Activated naive CD4-positive, alpha-beta T cell treated with Interleukin-2 at 50 U/mL for 16 hours (primary cell): ENCODE results near the gene SLC39A13.

Experiments used
- DNase-seq: peaks from one replicate; pipeline ENCODE4 v3.0.0-alpha.2; 2020

The SLC39A13 gene

DNA sequence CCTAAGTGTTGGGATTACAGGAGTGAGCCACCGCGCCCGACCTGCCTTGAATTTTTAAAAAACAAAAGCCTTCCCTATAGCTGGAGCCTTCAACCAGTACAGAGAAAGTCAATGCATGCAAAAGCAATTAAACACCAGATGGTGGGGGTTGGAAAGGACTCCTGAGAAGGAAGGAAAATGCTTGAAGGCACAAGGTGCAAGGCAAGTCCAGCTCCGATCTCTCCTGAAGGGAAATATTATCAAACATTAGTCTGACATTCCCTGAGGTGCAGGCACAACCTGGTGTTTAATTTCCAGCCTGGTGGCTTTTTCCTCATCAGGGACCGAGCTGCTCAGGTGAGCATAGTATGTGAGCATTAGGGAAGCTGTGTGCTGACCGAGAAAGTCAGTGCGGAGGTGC is 53.5 kb downstream of the SLC39A13 start:
- DNase-seq = no peak

DNA sequence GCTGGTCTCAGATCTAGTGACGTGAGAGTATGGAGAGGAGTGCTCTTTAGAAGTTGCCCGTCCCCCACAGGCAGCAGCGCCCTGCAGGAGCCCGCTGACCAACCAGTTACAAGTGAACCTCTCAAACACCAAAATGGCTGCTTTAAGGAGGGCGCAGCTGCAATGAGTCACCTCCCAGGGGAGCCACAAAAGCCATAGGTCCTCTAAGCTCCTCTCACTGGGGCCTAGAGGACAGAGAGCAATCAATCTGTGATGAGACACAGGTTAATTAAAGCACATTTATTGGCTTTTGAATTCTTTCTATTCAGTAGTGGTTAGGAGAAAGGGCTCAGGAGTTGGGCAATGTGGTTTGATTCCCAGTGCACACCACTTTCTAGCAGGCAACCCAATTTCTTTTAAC is 56.1 kb downstream of the SLC39A13 start:
- no peak for DNase-seq
